ENCODE measurements around the gene ALPP. TPM values are rescaled to one million over a fixed set of nuclear protein-coding genes. Genes with fewer than 3 reads are reported as not detected.
"Not testable (repeated sequence)": the region's sequence is repeated elsewhere in the genome, so short reads cannot be mapped to it uniquely, and the experiment has no call there.

Gene ALPP
- total RNA-seq, 2 donors from 2014 or later = not detected

DNA sequence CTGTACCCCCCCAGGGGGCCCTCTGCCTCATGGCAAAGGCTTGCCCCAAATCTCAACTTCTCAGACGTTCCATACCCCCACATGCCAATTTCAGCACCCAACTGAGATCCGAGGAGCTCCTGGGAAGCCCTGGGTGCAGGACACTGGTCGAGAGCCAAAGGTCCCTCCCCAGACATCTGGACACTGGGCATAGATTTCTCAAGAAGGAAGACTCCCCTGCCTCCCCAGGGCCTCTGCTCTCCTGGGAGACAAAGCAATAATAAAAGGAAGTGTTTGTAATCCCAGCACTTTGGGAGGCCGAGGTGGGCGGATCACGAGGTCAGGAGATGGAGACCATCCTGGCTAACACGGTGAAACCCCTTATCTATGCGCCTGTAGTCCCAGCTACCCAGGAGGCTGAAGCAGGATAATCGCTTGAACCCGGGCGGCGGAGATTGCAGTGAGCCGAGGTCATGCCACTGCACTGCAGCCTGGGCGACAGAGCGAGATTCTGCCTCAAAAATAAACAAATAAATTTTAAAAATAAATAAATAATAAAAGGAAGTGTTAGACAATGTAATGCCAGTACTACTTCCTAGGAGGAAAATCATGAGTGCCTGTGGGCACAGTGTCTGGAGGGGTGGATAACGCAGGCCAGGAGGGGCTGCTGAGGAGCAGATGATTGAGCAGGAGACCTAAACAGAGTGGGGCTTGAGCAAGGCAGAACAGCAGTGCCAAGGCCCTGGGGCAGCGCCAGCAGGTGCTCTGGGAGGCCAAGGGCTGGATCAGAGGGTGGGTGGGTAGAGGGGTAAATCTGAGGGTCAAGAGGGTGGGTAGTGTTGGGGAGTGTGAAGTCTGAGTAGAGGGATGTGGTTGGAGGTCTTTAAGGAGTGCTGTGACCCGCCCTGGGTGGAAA is 4.0 kb downstream of the ALPP start:
- no peak for DNase-seq
- TF ChIP-seq, protein P1, sequence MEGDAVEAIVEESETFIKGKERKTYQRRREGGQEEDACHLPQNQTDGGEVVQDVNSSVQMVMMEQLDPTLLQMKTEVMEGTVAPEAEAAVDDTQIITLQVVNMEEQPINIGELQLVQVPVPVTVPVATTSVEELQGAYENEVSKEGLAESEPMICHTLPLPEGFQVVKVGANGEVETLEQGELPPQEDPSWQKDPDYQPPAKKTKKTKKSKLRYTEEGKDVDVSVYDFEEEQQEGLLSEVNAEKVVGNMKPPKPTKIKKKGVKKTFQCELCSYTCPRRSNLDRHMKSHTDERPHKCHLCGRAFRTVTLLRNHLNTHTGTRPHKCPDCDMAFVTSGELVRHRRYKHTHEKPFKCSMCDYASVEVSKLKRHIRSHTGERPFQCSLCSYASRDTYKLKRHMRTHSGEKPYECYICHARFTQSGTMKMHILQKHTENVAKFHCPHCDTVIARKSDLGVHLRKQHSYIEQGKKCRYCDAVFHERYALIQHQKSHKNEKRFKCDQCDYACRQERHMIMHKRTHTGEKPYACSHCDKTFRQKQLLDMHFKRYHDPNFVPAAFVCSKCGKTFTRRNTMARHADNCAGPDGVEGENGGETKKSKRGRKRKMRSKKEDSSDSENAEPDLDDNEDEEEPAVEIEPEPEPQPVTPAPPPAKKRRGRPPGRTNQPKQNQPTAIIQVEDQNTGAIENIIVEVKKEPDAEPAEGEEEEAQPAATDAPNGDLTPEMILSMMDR (conservative IDR thresholded peaks at IDR 0.05) = no peak
- Histone ChIP-seq H3K36me3 (ENCODE audit: control insufficient read depth, insufficient read depth, low read length) (no peaks in the 10 kb centered on the region), H3K4me3 (ENCODE audit: low read length) (no peak overlapping the region), H3K27ac (ENCODE audit: low read depth, low read length) (no peak overlapping the region), H3K27me3 (ENCODE audit: control insufficient read depth, insufficient read depth, low read length, poor library complexity, severe bottlenecking) (peaks cover 40% of the 10 kb centered on the region), H3K4me1 (ENCODE audit: control insufficient read depth, insufficient read depth, low read length) (no peaks in the 10 kb centered on the region), H3K9ac (ENCODE audit: extremely low read depth, low read length, poor library complexity, severe bottlenecking) (no peak overlapping the region), H3K9me3 (ENCODE audit: control insufficient read depth, low read length) (no peaks in the 10 kb centered on the region)
- Mint-ChIP-seq H3K36me3 (ENCODE audit: low read depth) (no peaks in the 10 kb centered on the region), H3K4me1 (peaks cover 4% of the 10 kb centered on the region), H3K27me3 (ENCODE audit: insufficient read depth) (peaks cover 61% of the 10 kb centered on the region), H3K27ac (no peak overlapping the region), H3K9me3 (no peaks in the 10 kb centered on the region), H3K4me3 (no peak overlapping the region)
- 77 to 84% methylated on average over 13 to 16 of the region's 18 CpGs for WGBS, 2 experiments (ENCODE audit: insufficient coverage in 1 of 2, insufficient read length in 1 of 2)

- WGBS, 2 experiments (ENCODE audit: insufficient coverage in 1 of 2, insufficient read length in 1 of 2) = 87 to 100% methylated on average over 1 of the region's 1 CpG
- TF ChIP-seq, protein P1 (conservative IDR thresholded peaks at IDR 0.05) = no peak
- Mint-ChIP-seq H3K4me1 (peaks cover 7% of the 10 kb centered on the region), H3K27ac (no peak overlapping the region), H3K4me3 (no peak overlapping the region), H3K27me3 (ENCODE audit: insufficient read depth) (peaks cover 80% of the 10 kb centered on the region), H3K9me3 (no peaks in the 10 kb centered on the region), H3K36me3 (ENCODE audit: low read depth) (no peaks in the 10 kb centered on the region)
- Histone ChIP-seq H3K36me3 (ENCODE audit: control insufficient read depth, insufficient read depth, low read length) (no peaks in the 10 kb centered on the region), H3K9me3 (ENCODE audit: control insufficient read depth, low read length) (no peaks in the 10 kb centered on the region), H3K4me3 (ENCODE audit: low read length) (no peak overlapping the region), H3K27me3 (ENCODE audit: control insufficient read depth, insufficient read depth, low read length, poor library complexity, severe bottlenecking) (peaks cover 59% of the 10 kb centered on the region), H3K27ac (ENCODE audit: low read depth, low read length) (no peak overlapping the region), H3K4me1 (ENCODE audit: control insufficient read depth, insufficient read depth, low read length) (no peaks in the 10 kb centered on the region), H3K9ac (ENCODE audit: extremely low read depth, low read length, poor library complexity, severe bottlenecking) (no peak overlapping the region)
- no peak for DNase-seq
Measured at GRCh38 chr2:232384466-232384865, 5.9 kb downstream of the ALPP start.

- H3K9me3 ChIP-seq (ENCODE audit: control insufficient read depth, low read length); H3K4me3 Mint-ChIP-seq; H3K36me3 Mint-ChIP-seq (ENCODE audit: low read depth); H3K36me3 ChIP-seq (ENCODE audit: control insufficient read depth, insufficient read depth, low read length); H3K27ac ChIP-seq (ENCODE audit: low read depth, low read length); H3K4me1 Mint-ChIP-seq; H3K9ac ChIP-seq (ENCODE audit: extremely low read depth, low read length, poor library complexity, severe bottlenecking); H3K9me3 Mint-ChIP-seq; H3K4me1 ChIP-seq (ENCODE audit: control insufficient read depth, insufficient read depth, low read length); DNase-seq; H3K4me3 ChIP-seq (ENCODE audit: low read length); H3K27ac Mint-ChIP-seq: not testable (repeated sequence)
- peaks cover 65% of the 10 kb centered on the region for H3K27me3 ChIP-seq (ENCODE audit: control insufficient read depth, insufficient read depth, low read length, poor library complexity, severe bottlenecking)
- H3K27me3 Mint-ChIP-seq (ENCODE audit: insufficient read depth) = peaks cover 86% of the 10 kb centered on the region
Measured at GRCh38 chr2:232385058-232385457, 6.5 kb downstream of the ALPP start.

Data from endodermal cell (in vitro differentiated cells).